ENCODE data around the gene ENKD1. TPM values are rescaled to one million over a fixed set of nuclear protein-coding genes. Genes with fewer than 3 reads are reported as not detected.

The ENKD1 gene
- total and polyA plus RNA-seq, 2 experiments from 2014 or later = 11.6 to 11.8 TPM

GRCh38 chr16:67632415-67633172 is 34.0 kb downstream of the ENKD1 start:
- H3K9me2 ChIP-seq (ENCODE audit: insufficient read depth) = no peaks in the 10 kb centered on the region
- no peaks in the 10 kb centered on the region for H3K9me3 Mint-ChIP-seq
- H3K27ac Mint-ChIP-seq = no peak overlapping the region
- H3K4me1 ChIP-seq (ENCODE audit: insufficient read depth) = no peaks in the 10 kb centered on the region
- H3K27ac ChIP-seq (ENCODE audit: low read depth) = no peak overlapping the region
- TF ChIP-seq ZNF114 (CRISPR knock-in tag; IDR thresholded peaks at IDR 0.05) (no peak), CTCF (conservative IDR thresholded peaks at IDR 0.05; ENCODE audit: low read depth in 2 of 2) (no peak), EZH2phosphoT487 (IDR thresholded peaks at IDR 0.05; ENCODE audit: unreplicated experiment) (no peak), STAT1 (IDR thresholded peaks at IDR 0.05; ENCODE audit: unreplicated experiment) (no peak), ZNF331 (CRISPR knock-in tag; IDR thresholded peaks at IDR 0.05; ENCODE audit: low read depth) (no peak), CREB1 (CRISPR knock-in tag; IDR thresholded peaks at IDR 0.05; ENCODE audit: low read depth) (no peak), NANOG (IDR thresholded peaks at IDR 0.05; ENCODE audit: borderline replicate concordance) (no peak), EZH2 (IDR thresholded peaks at IDR 0.05; ENCODE audit: low read depth, unreplicated experiment) (no peak), POLR2AphosphoS5 (IDR thresholded peaks at IDR 0.05; ENCODE audit: low read depth) (no peak), JUNB (IDR thresholded peaks at IDR 0.05; ENCODE audit: unreplicated experiment) (no peak)
- TF ChIP-seq, protein P1, sequence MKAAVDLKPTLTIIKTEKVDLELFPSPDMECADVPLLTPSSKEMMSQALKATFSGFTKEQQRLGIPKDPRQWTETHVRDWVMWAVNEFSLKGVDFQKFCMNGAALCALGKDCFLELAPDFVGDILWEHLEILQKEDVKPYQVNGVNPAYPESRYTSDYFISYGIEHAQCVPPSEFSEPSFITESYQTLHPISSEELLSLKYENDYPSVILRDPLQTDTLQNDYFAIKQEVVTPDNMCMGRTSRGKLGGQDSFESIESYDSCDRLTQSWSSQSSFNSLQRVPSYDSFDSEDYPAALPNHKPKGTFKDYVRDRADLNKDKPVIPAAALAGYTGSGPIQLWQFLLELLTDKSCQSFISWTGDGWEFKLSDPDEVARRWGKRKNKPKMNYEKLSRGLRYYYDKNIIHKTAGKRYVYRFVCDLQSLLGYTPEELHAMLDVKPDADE (IDR thresholded peaks at IDR 0.05) = no peak
- TF ChIP-seq, protein P2, sequence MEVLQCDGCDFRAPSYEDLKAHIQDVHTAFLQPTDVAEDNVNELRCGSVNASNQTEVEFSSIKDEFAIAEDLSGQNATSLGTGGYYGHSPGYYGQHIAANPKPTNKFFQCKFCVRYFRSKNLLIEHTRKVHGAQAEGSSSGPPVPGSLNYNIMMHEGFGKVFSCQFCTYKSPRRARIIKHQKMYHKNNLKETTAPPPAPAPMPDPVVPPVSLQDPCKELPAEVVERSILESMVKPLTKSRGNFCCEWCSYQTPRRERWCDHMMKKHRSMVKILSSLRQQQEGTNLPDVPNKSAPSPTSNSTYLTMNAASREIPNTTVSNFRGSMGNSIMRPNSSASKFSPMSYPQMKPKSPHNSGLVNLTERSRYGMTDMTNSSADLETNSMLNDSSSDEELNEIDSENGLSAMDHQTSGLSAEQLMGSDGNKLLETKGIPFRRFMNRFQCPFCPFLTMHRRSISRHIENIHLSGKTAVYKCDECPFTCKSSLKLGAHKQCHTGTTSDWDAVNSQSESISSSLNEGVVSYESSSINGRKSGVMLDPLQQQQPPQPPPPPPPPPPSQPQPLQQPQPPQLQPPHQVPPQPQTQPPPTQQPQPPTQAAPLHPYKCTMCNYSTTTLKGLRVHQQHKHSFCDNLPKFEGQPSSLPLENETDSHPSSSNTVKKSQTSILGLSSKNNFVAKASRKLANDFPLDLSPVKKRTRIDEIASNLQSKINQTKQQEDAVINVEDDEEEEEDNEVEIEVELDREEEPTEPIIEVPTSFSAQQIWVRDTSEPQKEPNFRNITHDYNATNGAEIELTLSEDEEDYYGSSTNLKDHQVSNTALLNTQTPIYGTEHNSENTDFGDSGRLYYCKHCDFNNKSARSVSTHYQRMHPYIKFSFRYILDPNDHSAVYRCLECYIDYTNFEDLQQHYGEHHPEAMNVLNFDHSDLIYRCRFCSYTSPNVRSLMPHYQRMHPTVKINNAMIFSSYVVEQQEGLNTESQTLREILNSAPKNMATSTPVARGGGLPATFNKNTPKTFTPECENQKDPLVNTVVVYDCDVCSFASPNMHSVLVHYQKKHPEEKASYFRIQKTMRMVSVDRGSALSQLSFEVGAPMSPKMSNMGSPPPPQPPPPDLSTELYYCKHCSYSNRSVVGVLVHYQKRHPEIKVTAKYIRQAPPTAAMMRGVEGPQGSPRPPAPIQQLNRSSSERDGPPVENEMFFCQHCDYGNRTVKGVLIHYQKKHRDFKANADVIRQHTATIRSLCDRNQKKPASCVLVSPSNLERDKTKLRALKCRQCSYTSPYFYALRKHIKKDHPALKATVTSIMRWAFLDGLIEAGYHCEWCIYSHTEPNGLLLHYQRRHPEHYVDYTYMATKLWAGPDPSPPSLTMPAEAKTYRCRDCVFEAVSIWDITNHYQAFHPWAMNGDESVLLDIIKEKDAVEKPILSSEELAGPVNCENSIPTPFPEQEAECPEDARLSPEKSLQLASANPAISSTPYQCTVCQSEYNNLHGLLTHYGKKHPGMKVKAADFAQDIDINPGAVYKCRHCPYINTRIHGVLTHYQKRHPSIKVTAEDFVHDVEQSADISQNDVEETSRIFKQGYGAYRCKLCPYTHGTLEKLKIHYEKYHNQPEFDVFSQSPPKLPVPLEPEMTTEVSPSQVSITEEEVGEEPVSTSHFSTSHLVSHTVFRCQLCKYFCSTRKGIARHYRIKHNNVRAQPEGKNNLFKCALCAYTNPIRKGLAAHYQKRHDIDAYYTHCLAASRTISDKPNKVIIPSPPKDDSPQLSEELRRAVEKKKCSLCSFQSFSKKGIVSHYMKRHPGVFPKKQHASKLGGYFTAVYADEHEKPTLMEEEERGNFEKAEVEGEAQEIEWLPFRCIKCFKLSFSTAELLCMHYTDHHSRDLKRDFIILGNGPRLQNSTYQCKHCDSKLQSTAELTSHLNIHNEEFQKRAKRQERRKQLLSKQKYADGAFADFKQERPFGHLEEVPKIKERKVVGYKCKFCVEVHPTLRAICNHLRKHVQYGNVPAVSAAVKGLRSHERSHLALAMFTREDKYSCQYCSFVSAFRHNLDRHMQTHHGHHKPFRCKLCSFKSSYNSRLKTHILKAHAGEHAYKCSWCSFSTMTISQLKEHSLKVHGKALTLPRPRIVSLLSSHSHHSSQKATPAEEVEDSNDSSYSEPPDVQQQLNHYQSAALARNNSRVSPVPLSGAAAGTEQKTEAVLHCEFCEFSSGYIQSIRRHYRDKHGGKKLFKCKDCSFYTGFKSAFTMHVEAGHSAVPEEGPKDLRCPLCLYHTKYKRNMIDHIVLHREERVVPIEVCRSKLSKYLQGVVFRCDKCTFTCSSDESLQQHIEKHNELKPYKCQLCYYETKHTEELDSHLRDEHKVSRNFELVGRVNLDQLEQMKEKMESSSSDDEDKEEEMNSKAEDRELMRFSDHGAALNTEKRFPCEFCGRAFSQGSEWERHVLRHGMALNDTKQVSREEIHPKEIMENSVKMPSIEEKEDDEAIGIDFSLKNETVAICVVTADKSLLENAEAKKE (CRISPR knock-in tag; IDR thresholded peaks at IDR 0.05) = no peak
- TF ChIP-seq, protein P3, sequence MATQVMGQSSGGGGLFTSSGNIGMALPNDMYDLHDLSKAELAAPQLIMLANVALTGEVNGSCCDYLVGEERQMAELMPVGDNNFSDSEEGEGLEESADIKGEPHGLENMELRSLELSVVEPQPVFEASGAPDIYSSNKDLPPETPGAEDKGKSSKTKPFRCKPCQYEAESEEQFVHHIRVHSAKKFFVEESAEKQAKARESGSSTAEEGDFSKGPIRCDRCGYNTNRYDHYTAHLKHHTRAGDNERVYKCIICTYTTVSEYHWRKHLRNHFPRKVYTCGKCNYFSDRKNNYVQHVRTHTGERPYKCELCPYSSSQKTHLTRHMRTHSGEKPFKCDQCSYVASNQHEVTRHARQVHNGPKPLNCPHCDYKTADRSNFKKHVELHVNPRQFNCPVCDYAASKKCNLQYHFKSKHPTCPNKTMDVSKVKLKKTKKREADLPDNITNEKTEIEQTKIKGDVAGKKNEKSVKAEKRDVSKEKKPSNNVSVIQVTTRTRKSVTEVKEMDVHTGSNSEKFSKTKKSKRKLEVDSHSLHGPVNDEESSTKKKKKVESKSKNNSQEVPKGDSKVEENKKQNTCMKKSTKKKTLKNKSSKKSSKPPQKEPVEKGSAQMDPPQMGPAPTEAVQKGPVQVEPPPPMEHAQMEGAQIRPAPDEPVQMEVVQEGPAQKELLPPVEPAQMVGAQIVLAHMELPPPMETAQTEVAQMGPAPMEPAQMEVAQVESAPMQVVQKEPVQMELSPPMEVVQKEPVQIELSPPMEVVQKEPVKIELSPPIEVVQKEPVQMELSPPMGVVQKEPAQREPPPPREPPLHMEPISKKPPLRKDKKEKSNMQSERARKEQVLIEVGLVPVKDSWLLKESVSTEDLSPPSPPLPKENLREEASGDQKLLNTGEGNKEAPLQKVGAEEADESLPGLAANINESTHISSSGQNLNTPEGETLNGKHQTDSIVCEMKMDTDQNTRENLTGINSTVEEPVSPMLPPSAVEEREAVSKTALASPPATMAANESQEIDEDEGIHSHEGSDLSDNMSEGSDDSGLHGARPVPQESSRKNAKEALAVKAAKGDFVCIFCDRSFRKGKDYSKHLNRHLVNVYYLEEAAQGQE (IDR thresholded peaks at IDR 0.05; ENCODE audit: unreplicated experiment) = no peak
- peaks cover 73% of the 10 kb centered on the region for H3K36me3 Mint-ChIP-seq (ENCODE audit: low read depth)
- peaks cover 45% of the 10 kb centered on the region for H3K36me3 ChIP-seq (ENCODE audit: insufficient read depth)
- no peak overlapping the region for H3K4me3 Mint-ChIP-seq
- ATAC-seq (no peak), DNase-seq (ENCODE audit: low spot score) (no peak)
- H3K4me1 Mint-ChIP-seq = no peaks in the 10 kb centered on the region
- no peaks in the 10 kb centered on the region; the same call in 1 of the 2 replicates for H4K20me1 ChIP-seq (replicated peaks; ENCODE audit: insufficient read depth)
- H3F3A ChIP-seq (replicated peaks; ENCODE audit: low read depth) = peaks cover 3% of the 10 kb centered on the region; the same call in 1 of the 2 replicates
- no peak overlapping the region for H2AFZ ChIP-seq
- peaks cover 7% of the 10 kb centered on the region; the same call in 1 of the 2 replicates for H3K79me2 ChIP-seq (replicated peaks; ENCODE audit: insufficient read depth)
- H3K27me3 ChIP-seq (ENCODE audit: insufficient read depth) = no peaks in the 10 kb centered on the region
- peaks cover 2% of the 10 kb centered on the region for H3K27me3 Mint-ChIP-seq (ENCODE audit: insufficient read depth, low read depth, poor library complexity)
- no peak overlapping the region for H3K4me3 ChIP-seq
- H3K4me2 ChIP-seq = no peak overlapping the region

Data from GM23338 (cell line).